H4 (cell line): Measurements from ENCODE around the gene CAMK2G. TPM values are rescaled to one million over a fixed set of nuclear protein-coding genes. Genes with fewer than 3 reads are reported as not detected.

Experiments used
- DNase-seq: peaks from one replicate; pipeline ENCODE4 v3.0.0-alpha.2; 2015; ENCODE audit warnings: low spot score
- total RNA-seq: library from RNA; depleted of rRNA; stranded (reverse); fragments of >200 nt; shearing (Covaris generic); gene quantifications from 2 replicates; pipeline ENCODE4 v1.2.3, GENCODE V29; 2014

CAMK2G gene
- total RNA-seq, 1 experiment from 2014 or later = 24.1 TPM

- peak; percentile 84 for DNase-seq
Measured at GRCh38 chr10:73879296-73880173, 5.2 kb upstream of the CAMK2G start.

- no peak for DNase-seq
Measured at GRCh38 chr10:73878365-73878764, 4.0 kb upstream of the CAMK2G start.

GRCh38 chr10:73877533-73878160 is 3.3 kb upstream of the CAMK2G start:
- DNase-seq = no peak

GRCh38 chr10:73876971-73877370 is 2.6 kb upstream of the CAMK2G start:
- DNase-seq = no peak

GRCh38 chr10:73876566-73876965 is 2.2 kb upstream of the CAMK2G start:
- DNase-seq = no peak

GRCh38 chr10:73876157-73876556 is 1.8 kb upstream of the CAMK2G start:
- DNase-seq = no peak

- DNase-seq = no peak
Measured at GRCh38 chr10:73875139-73875475, 752 bp upstream of the CAMK2G start.

- no peak for DNase-seq
Measured at GRCh38 chr10:73873838-73874215, 528 bp downstream of the CAMK2G start.

GRCh38 chr10:73873142-73873837 is 1.1 kb downstream of the CAMK2G start:
- no peak for DNase-seq

GRCh38 chr10:73872190-73872710 is 2.1 kb downstream of the CAMK2G start:
- DNase-seq = no peak

GRCh38 chr10:73871295-73872189 is 2.8 kb downstream of the CAMK2G start:
- DNase-seq = no peak

- no peak for DNase-seq
Measured at GRCh38 chr10:73868655-73869195, 5.6 kb downstream of the CAMK2G start.

- DNase-seq = no peak
Measured at GRCh38 chr10:73867871-73868631, 6.3 kb downstream of the CAMK2G start.

GRCh38 chr10:73867126-73867807 is 7.1 kb downstream of the CAMK2G start:
- no peak for DNase-seq

GRCh38 chr10:73866621-73867020 is 7.7 kb downstream of the CAMK2G start:
- no peak for DNase-seq

- no peak for DNase-seq
Measured at GRCh38 chr10:73865459-73866442, 8.6 kb downstream of the CAMK2G start.

- DNase-seq = no peak
Measured at GRCh38 chr10:73865107-73865458, 9.3 kb downstream of the CAMK2G start.

- DNase-seq = no peak
Measured at GRCh38 chr10:73864229-73864628, 10.1 kb downstream of the CAMK2G start.
